HG02798 (cell line): ENCODE data around the gene CCL23.
"Not testable (repeated sequence)": the region's sequence is repeated elsewhere in the genome, so short reads cannot be mapped to it uniquely, and the experiment has no call there.

ENCODE experiments used
- ATAC-seq: cut with Tn5 transposase; IDR thresholded peaks from one replicate; pipeline ENCODE4 v1.9.1; 2021; ENCODE audit warnings: mild to moderate bottlenecking; ENCODE audit not compliant: unreplicated experiment, poor library complexity

CCL23 gene, protein sequence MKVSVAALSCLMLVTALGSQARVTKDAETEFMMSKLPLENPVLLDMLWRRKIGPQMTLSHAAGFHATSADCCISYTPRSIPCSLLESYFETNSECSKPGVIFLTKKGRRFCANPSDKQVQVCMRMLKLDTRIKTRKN

DNA sequence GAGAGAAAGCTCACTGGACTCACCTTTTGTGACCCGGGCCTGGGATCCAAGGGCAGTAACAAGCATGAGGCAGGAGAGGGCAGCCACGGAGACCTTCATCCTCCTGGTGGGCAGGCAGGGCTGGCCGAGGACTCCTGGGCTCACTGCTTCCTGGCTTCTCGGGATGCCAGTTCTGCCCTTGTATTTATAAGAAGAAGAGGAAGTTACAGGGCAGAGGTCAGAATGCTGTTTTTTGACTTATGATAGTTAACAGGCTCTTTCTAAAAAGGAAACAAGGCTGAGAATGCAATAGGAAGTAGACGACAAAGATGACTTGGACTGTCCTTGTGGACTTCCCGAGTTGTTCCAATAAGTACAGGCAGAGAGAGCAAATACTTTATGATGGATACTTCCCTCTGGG is at the start of gene CCL23:
Gene CCL23, minus strand, starts transcription at position 174 of the 400 bp plus-strand sequence. Its CDS starts 75 bp downstream, at position 99.
- no peak for ATAC-seq

DNA sequence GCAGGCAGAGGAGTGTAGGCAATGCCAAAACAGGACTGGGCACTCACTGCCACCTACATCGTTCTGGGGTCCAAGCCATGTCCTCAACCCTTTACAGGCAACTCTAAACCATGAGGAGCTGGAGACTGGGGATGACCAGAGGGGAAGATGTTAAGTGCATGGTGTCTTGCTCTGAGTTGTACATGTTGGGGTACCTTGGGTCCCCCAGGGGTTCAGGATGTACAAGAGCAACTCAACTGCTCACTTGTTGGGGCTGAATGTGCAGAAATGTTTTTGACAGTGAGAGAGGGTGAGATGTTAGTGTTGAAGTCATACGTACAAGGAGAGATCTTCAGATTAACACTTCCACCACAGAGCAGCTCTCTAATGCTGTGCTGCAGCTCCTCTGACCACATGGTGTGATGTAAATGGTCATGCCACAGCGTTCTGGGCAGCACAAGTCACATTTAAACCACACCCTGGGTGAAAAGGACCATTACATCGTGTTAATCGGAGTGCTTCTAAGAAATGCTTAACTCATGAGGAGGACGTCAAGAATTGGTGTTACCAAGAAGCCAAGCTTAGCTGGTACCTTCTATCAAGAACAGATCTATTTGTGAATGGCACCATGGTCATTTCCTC is 48.7 kb upstream of the CCL23 start:
- no peak for ATAC-seq

DNA sequence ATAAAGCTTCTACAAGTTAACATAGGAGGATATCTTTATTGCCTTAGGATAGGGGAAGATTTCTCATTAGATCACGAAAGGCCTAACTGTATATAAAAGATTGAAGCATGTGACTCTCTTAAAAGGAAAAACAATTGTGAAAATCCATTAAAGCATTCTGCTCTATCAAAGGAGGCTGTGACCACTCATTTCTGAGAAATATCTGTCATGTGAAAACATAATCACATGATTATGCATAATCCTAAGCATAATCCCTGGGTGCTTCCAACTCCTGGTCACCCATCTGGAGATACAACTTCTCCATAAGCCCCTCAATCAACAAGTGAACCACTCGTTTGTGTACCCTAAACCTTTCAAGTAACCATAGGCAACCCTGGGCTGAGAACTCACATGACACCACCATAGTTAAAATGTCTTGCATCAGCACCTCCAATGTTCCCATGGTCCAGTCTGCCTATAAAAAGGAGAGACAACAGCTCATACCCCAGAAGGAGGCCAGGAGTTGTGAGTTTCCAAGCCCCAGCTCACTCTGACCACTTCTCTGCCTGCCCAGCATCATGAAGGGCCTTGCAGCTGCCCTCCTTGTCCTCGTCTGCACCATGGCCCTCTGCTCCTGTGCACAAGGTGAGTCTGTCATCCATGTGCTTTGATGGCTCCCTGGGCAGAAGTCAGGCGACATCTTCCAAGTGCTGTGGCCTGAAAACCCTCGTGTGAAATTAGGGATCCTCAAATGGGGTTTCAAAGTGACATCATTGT is 46.2 kb upstream of the CCL23 start, which contains the start of gene CCL18:
Gene CCL18, plus strand, starts transcription at position 487 of the 756 bp plus-strand sequence. Its CDS starts 71 bp downstream, at position 558.
- ATAC-seq, result no peak

DNA sequence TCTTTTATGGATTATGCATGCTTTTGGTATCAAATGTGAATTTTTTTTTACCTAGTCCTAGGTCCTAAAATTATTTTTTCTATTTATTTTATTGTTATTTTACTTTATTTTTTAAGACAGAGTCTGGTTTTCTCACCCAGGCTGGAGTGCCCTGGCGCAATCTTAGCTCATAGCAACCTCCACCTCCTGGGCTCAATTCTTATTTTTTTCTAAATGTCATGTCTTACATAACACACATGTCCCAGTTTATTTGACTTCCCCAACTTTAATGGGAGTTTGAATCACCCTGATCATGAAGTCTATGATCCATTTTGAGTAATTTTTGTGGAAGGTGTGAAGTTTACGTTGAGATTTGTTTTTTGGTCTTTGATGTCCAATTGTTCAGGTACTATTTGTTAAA is 43.0 kb upstream of the CCL23 start:
- no peak for ATAC-seq

DNA sequence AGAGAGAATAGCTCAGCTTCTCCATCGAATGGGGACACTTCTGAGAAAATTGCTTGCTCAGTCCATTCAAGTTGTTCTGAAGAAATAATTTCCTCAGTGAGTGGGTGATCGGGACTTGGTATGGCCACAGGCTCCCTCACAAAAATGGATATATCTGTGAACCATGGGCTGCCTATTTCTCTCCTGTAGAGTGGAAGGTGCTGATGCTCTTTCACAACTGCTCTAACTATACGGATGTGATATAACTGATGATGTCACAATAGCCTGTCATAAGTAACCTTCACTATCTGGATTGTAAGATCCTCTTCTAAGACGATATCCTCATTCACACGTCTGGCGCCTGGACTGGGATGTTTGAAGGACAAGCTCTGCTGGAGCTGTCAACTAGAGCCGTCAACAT is 41.6 kb upstream of the CCL23 start:
- ATAC-seq, result no peak

DNA sequence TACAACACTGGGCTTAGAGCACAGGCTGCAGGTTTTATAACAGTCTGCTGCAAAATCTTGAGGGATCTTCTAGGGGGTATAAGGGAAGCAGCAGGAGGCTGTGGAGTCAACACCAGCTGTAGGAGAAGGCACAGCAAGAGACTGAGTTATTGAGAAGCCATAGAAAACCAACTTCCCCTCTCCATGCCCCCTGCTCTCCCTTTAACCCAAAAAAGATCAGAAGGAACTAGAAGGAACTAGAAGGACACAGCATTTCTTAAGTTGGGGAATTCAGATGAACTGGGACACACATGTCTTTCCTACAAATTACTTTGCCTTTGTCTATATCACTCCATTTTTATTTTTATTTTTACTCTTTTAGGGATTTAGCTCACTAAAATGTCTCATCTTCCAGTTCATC is 40.1 kb upstream of the CCL23 start:
- no peak for ATAC-seq

DNA sequence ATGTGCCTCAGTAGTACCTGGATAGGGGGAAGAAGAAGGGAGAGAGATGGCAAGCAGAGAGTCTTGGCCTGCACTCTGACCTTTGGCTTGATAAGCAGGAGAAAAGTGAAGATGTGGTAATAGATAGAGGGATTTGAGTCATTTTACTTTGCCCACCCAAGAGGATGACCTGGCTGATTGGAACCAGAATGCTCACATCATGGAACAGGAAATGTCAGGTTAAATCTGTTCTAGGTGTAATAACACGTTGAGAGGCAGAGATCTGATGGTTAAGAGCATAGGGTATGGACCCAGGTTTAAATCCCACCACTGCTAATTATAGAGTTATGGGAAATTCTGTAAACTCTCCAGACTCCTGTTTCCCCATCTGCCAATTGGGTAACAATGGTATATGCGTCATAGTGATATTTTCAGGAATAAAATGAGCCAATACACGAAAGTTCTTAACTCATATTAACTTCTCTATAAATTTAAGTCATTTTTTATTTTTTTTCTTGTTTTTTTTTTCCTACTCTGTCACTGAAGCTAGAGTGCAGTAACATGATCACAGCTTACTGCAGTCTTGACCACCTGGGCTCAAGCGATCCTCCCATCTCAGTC is 38.2 kb upstream of the CCL23 start:
- no peak for ATAC-seq

DNA sequence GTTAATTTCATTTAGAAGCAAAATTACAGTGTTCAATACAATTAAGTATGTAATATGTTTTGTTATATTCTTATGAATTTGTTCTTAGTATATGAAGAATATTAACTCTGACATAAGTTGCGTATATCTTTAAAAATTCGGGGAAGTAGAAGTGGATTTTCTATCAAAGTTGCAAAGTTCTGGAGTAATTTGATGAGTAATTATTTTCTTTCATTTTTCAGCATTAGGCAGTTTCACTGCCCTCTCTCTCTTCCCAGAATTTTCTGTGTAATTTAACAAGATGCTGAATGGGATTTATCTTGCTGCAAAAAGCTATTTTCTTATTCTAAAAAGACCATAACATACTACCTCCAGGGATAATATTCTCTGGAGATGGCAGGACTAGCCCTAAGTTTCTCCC is 37.4 kb upstream of the CCL23 start:
- no peak for ATAC-seq

DNA sequence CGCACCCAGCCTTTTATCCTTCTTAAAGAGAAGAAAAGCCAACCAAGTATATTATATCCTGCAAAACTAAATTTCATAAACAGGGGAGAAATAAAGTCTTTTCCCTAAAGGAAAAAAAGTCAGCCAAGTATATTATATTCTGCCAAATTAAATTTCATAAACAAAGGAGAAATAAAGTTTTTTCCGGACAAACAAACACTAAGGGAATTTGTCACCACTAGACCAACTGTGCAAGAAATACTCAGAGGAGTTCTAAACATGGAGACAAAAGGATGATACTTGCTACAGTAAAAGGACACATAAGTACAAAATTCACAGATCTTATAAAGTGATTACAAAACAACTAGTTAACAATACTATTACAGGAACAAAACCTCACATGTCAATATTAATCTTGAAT is 31.9 kb upstream of the CCL23 start:
- ATAC-seq, result no peak

DNA sequence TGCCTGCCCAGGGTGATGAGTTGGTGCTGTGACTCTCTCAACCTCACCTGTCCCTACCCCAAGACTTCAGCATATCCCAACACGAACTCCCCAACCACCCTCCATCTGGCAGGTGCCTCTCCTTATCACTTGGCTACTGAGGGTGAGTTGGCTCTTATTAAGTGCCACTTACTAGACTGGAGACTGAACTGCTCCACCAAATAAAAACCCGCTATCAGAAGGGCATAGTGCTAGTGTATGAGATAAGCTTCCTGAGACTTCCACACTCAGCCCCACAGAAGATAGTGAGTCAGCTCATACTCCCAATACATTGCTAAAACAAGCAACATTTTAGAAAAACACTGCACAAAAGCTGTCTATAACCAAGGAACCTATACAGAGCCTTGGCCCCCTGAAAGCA is 30.3 kb upstream of the CCL23 start:
- ATAC-seq, result no peak

DNA sequence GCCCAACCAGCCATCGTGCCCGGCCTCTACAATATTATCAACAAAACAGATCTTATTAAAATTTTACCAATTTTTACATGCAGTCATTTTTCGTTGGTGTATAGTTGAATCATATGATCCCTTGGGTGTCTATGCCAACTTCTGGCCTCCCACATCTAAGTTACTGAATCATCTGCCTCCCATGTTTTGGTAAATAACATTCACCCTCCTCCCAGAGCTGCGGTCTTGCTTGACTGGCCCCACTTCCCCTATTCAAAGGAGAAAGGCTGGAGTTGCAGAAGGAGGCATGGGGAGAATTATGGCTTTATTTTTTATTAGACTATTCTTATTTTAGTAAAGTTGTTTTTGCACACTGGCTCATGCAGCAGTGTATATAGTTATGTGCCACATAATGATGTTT is 18.5 kb upstream of the CCL23 start:
- ATAC-seq, result no peak

DNA sequence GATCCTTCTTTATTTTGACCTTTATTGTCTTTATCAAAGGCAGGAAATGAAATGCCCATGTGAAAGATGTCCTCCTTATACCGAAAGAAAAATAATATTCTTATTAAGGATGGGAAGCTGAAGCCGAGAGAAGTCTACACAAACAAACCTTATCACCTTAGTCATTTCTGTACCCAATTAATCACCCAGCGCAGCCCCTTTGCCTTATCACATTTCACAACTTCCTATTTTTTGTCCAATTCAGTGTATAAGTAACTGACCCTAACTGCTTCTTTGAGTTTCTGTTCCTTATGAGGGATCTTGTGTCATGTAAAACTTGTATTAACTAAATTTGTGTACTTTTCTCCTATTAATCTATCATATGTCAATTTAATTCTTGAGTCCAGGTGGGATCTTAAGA is 16.4 kb upstream of the CCL23 start:
- ATAC-seq, result no peak

DNA sequence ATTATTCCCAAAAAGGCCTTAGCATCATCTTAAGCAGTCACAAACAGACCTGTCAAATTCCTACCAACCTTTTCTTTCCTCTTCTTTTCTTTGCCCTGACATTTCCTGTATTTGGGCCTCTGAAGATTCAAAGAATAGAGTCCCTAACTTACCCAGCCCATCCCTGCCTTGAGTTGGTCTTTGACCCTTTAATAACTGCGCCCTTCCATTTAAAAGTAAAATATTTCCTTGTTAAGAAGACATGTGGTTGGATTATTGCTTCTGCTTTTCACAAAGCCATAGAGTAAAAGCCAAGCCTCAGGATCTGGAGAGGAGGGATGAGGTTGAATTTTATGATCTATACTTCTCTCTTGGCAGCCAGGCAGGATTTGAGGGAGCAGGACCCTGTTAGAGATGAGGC is 13.2 kb upstream of the CCL23 start:
- no peak for ATAC-seq

DNA sequence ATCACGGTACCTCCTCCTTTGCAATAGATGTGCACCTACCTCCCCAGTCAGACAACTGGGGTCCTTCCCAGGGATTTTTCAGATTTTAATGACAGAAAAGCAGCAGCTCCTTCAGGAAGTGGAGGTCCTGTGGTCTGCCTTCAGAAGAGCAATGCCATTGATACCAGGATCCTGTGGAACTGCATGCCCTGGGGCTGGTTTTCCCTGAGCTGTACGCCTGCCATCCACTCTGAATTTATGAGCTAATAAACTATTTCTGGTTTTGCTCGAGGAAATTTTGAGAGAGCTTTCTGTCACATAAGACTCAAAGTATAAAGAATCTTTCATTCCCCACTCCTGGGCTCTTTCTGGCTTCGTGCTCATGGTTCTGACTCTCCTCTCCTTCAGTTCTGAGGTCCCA is 10.0 kb upstream of the CCL23 start:
- ATAC-seq, result no peak

DNA sequence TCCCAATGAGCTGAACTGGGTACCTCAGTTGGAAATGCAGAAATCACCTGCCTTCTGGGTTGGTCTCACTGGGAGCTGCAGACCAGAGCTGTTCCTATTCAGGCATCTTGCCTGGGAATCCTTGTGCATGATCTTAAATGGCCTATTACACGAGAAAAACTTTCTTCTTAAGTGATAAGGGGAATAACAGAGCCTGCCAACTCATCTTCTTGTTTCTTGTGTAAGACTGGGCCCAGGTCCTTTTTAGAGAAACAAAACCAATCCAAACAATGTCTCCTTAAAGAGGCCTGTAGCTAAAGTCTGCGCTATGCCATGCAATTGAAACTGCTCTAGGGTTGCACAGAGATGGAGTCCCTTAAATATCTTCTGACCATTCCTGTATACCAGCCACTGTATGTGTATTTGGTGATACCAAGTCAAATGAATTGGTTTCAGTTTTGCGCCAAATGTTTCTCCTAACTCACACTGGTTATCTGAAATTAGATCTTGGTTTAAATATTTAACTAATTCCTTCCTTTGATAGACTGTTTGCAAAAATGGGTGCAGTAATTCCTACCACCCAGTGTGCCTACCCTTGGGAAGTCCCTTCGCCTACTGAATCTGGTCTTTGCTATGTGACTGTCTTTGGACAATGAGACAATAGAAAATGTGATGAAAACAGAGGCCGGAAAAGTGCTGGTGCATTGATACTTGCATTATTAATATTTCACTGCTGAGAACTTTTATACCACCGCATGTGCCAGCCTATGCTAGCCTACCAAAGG is 6.5 kb upstream of the CCL23 start:
- ATAC-seq, result no peak

DNA sequence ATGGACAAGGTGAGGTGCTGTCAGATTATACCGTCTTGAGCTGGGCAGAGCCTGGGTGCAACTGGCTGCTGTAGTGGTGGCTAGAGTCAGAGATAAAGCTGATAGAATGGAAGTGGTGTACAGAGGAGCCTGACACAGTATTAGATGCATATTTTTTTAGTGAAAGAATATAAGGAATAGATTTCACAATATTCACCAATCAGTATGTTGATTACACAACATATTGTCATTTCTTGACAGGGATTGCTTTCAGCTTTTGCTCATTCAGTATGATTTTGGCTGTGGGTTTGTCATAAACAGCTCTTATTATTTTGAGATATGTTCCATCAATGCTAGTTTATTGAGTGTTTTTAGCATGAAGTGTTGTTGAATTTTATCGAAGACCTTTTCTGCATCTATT is 1.7 kb upstream of the CCL23 start:
- ATAC-seq, result no peak

DNA sequence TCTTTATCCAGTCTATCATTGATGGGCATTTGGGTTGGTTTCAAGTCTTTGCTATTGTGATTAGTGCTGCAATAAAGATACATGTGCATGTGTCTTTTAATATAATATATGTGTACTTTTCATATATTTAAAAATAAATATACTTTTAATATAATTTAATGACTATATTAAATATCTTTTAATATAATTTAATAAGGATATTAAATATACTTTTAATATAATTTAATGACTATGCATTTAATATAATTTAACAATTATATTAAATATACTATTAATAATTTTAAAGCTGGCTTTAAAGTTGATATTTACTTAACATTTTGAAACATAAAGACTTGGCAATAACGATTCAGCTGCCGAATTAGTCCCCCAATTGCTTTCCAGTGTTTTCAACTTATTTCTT is 1.2 kb downstream of the CCL23 start:
- no peak for ATAC-seq

DNA sequence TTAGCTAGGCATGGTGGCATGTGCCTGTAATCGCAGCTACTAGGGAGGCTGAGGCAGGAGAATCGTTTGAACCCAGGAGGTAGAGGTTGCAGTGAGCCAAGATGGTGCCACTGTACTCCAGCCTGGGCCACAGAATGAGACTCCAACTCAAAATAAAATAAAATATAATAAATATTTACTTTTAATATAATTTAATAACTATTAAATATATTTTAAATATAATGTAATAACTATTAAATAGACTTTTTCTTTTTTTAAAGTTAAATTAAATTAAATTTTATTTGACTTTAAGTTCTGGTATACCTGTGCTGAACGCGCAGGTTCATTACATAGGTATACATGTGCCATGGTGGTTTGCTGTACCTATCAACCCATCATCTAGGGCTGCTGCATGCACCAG is 1.9 kb downstream of the CCL23 start:
- not testable (repeated sequence) for ATAC-seq

DNA sequence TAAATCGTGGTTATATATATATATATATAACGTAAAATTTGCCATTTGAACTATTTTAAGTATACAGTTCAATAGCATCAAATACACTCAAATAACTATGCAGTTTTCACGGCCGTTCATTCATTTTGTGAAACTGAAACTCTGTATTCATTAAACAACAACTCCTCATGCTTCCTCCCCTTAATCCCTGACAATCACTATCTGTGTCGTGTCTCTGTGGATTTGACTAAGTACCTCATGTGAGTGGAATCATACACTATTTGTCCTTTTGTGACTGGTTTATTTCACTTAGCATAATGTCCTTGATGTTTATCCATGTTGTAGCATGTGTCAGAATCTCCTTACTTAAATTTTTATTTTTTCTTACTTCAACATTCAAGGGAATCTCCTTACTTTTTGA is 2.8 kb downstream of the CCL23 start:
- no peak for ATAC-seq

DNA sequence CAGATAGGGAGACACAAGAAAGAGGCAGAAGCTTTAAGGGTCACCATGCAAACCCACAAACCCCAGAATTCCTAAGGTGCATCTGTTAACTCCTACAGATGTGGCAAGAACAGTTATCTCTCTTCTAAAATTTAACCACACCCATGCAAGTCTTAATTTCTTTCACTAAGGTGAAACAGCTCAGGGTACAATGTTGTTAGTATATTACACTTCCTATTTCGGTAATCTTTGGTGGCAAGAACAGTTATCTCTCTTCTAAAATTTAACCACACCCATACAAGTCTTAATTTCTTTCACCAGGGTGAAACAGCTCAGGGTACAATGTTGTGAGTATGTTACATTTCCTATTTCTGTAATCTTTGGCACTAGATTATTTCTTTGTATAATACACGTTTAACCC is 6.6 kb downstream of the CCL23 start:
- ATAC-seq, result no peak
